K562 (cell line): Measurements from ENCODE around the gene TBC1D17. TPM values are rescaled to one million over a fixed set of nuclear protein-coding genes. Genes with fewer than 3 reads are reported as not detected.

Experiments used
- CEBPB ChIP-seq: fragments of 450-650 bp; IDR thresholded peaks from 2 replicates; pipeline ENCODE4 v1.6.1; 2016; ENCODE audit warnings: missing genetic modification characterization, missing compliant biosample characterization
- FIP1L1 ChIP-seq: fragments of 200-400 bp; formaldehyde crosslinking; IDR thresholded peaks from 2 replicates; pipeline ENCODE4 v1.6.1; 2018; ENCODE audit warnings: mild to moderate bottlenecking, low read depth, low read length; ENCODE audit not compliant: poor library complexity, severe bottlenecking
- HDGF ChIP-seq: fragments of 450-650 bp; IDR thresholded peaks from 2 replicates; pipeline ENCODE4 v1.6.1; 2016
- ILF3 ChIP-seq: fragments of 450-650 bp; IDR thresholded peaks from 2 replicates; pipeline ENCODE4 v1.6.1; 2018; ENCODE audit warnings: antibody characterized with exemption, mild to moderate bottlenecking, moderate library complexity, borderline replicate concordance
- POLR2G ChIP-seq: fragments of 200-400 bp; formaldehyde crosslinking; IDR thresholded peaks from 2 replicates; pipeline ENCODE4 v1.6.1; 2017; ENCODE audit warnings: low read depth, mild to moderate bottlenecking, antibody characterized with exemption, low read length, moderate library complexity
- polyA plus RNA-seq, 8 experiments: library from polyadenylated mRNA; depleted of rRNA in 4 of 8; stranded (reverse) in 5 of 8; unstranded in 3 of 8; fragments of >200 nt; fragmentation: Nextera tagmentation in 2 of 8; fragmentation: Illumina TruSeq in 1 of 8; extraction: Ambion mirVana in 2 of 8; extraction: Trizol in 1 of 8; gene quantifications; 2 replicates each; pipeline versions ENCODE4 v1.2.1 to v1.2.3, GENCODE V29; 2011 to 2014; ENCODE audit warnings: inconsistent platforms in 1 of 8, missing spikeins in 1 of 8
- total RNA-seq, 7 experiments: library from RNA; depleted of rRNA in 6 of 7; stranded (reverse); fragments of >200 nt in 6 of 7; fragmentation: Illumina TruSeq in 2 of 7; extraction: Trizol in 2 of 7; gene quantifications; 2 replicates each; pipeline versions ENCODE4 v1.2.1 to v1.2.3, GENCODE V29; 2011 to 2021; ENCODE audit warnings: low replicate concordance in 1 of 7
- TF ChIP-seq, protein P1 (sequence below): sonication (generic); formaldehyde crosslinking; IDR thresholded peaks from 2 replicates; pipeline ENCODE4 v1.8.1; 2023; ENCODE audit warnings: mild to moderate bottlenecking, missing genetic modification reagents
- TF ChIP-seq, protein P2 (sequence below): fragments of 450-650 bp; formaldehyde crosslinking; IDR thresholded peaks from 2 replicates; pipeline ENCODE4 v1.4.0; 2020; ENCODE audit warnings: mild to moderate bottlenecking
- TF ChIP-seq, protein P3 (sequence below), 2 experiments: fragments of 450-650 bp; conservative IDR thresholded peaks; 2 replicates each; pipeline ENCODE4 v1.6.1; 2017; ENCODE audit warnings: mild to moderate bottlenecking in 2 of 2, moderate library complexity in 2 of 2
- TF ChIP-seq, protein P4 (sequence below): sonication (generic); formaldehyde crosslinking; IDR thresholded peaks from 2 replicates; pipeline ENCODE4 v1.8.0; 2022; ENCODE audit warnings: missing genetic modification reagents, mild to moderate bottlenecking, moderate library complexity, borderline replicate concordance
- TF ChIP-seq, protein P5 (sequence below): fragments of 450-650 bp; IDR thresholded peaks from 2 replicates; pipeline ENCODE4 v1.6.1; 2018; ENCODE audit not compliant: partially characterized antibody

The TBC1D17 gene
- total and polyA plus RNA-seq, 9 of the 15 experiments (the other 6 are each of a cell fraction or from before 2014, with no cell fraction given): 0.42 to 16.0 (median 3.8) TPM

DNA sequence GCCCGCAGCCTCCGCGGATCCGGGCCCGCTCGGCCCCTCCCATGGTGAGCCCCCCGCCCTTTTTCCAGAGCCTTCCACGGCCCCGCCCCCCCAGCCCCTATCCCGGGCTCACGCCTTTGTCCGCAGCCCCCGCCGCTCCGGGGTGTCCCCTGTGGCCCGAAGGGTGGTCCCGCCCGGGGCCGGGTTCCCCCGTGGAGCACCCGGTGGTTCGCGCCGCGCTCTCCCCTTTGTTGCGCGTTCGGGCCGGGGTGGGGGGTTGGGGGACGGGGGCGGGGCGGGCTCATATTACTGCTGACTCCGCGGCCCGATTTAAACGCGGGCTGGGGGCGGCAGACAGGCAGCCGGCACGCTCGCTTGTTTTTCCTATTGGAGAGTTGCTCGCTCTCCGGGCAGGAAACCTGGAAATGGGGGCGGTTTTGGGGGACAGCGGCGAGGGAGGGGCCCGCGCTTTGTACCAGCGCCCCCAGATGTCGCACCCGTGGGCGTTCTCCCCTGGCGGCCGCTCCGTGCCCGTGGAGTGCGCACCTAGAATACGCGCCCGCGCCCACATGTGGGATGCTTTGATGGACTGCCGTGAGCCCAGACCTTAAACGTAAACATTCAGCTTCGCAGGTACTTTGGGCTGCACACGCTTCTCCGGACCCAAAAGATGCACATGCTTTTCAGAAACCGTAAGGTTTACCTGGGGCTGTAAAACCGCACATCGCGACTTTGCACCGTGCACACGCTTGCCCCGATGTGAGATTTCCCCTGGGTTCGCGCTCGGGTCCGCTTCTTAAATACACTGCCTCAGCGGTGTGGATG lies 25.8 kb upstream of the TBC1D17 start (continued):
- TF ChIP-seq, protein P1, sequence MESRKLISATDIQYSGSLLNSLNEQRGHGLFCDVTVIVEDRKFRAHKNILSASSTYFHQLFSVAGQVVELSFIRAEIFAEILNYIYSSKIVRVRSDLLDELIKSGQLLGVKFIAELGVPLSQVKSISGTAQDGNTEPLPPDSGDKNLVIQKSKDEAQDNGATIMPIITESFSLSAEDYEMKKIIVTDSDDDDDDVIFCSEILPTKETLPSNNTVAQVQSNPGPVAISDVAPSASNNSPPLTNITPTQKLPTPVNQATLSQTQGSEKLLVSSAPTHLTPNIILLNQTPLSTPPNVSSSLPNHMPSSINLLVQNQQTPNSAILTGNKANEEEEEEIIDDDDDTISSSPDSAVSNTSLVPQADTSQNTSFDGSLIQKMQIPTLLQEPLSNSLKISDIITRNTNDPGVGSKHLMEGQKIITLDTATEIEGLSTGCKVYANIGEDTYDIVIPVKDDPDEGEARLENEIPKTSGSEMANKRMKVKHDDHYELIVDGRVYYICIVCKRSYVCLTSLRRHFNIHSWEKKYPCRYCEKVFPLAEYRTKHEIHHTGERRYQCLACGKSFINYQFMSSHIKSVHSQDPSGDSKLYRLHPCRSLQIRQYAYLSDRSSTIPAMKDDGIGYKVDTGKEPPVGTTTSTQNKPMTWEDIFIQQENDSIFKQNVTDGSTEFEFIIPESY: 0 out of 2 replicates have a peak, but pooled peaks have one; percentile 12
- TF ChIP-seq CEBPB (tag) (no peak), POLR2G (peak; percentile 51; the same call in 1 of the 2 replicates), ILF3 (no peak), HDGF (no peak), FIP1L1 (no peak)
- TF ChIP-seq, protein P2, sequence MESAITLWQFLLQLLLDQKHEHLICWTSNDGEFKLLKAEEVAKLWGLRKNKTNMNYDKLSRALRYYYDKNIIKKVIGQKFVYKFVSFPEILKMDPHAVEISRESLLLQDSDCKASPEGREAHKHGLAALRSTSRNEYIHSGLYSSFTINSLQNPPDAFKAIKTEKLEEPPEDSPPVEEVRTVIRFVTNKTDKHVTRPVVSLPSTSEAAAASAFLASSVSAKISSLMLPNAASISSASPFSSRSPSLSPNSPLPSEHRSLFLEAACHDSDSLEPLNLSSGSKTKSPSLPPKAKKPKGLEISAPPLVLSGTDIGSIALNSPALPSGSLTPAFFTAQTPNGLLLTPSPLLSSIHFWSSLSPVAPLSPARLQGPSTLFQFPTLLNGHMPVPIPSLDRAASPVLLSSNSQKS (CRISPR knock-in tag): no peak
- TF ChIP-seq, protein P3, sequence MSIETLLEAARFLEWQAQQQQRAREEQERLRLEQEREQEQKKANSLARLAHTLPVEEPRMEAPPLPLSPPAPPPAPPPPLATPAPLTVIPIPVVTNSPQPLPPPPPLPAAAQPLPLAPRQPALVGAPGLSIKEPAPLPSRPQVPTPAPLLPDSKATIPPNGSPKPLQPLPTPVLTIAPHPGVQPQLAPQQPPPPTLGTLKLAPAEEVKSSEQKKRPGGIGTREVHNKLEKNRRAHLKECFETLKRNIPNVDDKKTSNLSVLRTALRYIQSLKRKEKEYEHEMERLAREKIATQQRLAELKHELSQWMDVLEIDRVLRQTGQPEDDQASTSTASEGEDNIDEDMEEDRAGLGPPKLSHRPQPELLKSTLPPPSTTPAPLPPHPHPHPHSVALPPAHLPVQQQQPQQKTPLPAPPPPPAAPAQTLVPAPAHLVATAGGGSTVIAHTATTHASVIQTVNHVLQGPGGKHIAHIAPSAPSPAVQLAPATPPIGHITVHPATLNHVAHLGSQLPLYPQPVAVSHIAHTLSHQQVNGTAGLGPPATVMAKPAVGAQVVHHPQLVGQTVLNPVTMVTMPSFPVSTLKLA (conservative IDR thresholded peaks at IDR 0.05): peak in 1 of 2 experiments; percentile 41; a peak in 1 of 4 replicates
- TF ChIP-seq, protein P4, sequence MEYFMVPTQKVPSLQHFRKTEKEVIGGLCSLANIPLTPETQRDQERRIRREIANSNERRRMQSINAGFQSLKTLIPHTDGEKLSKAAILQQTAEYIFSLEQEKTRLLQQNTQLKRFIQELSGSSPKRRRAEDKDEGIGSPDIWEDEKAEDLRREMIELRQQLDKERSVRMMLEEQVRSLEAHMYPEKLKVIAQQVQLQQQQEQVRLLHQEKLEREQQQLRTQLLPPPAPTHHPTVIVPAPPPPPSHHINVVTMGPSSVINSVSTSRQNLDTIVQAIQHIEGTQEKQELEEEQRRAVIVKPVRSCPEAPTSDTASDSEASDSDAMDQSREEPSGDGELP (CRISPR knock-in tag): peak; percentile 18; the same call in 1 of the 2 replicates
- TF ChIP-seq, protein P5, sequence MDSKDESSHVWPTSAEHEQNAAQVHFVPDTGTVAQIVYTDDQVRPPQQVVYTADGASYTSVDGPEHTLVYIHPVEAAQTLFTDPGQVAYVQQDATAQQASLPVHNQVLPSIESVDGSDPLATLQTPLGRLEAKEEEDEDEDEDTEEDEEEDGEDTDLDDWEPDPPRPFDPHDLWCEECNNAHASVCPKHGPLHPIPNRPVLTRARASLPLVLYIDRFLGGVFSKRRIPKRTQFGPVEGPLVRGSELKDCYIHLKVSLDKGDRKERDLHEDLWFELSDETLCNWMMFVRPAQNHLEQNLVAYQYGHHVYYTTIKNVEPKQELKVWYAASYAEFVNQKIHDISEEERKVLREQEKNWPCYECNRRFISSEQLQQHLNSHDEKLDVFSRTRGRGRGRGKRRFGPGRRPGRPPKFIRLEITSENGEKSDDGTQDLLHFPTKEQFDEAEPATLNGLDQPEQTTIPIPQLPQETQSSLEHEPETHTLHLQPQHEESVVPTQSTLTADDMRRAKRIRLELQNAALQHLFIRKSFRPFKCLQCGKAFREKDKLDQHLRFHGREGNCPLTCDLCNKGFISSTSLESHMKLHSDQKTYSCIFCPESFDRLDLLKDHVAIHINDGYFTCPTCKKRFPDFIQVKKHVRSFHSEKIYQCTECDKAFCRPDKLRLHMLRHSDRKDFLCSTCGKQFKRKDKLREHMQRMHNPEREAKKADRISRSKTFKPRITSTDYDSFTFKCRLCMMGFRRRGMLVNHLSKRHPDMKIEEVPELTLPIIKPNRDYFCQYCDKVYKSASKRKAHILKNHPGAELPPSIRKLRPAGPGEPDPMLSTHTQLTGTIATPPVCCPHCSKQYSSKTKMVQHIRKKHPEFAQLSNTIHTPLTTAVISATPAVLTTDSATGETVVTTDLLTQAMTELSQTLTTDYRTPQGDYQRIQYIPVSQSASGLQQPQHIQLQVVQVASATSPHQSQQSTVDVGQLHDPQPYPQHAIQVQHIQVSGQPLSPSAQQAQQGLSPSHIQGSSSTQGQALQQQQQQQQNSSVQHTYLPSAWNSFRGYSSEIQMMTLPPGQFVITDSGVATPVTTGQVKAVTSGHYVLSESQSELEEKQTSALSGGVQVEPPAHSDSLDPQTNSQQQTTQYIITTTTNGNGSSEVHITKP: peak; percentile 57
- TF ChIP-seq, all 486 proteins: peak for 9
